Suprapubic skin (tissue), 4 donors: Measurements from ENCODE around the gene KCNK1.

ENCODE experiments used
- POLR2A ChIP-seq, 2 donors: fragments of 450-650 bp; IDR thresholded peaks; one replicate each; pipeline ENCODE4 v1.6.1; 2017; ENCODE audit warnings: antibody characterized with exemption in 2 of 2, mild to moderate bottlenecking in 2 of 2, moderate library complexity in 2 of 2
- POLR2AphosphoS5 ChIP-seq, 3 donors: sonication (generic); formaldehyde crosslinking; IDR thresholded peaks; one replicate each; pipeline ENCODE4 v1.6.1; 2017; ENCODE audit warnings: antibody characterized with exemption in 3 of 3
- TF ChIP-seq, protein P1 (sequence below), 2 donors: fragments of 200-600 bp in 1 of 2; fragments of 450-650 bp in 1 of 2; sonication (generic) in 1 of 2; IDR thresholded peaks; one replicate each; pipeline ENCODE4 v1.5.1; 2016 to 2019; ENCODE audit warnings: antibody characterized with exemption in 2 of 2, mild to moderate bottlenecking in 1 of 2, moderate library complexity in 1 of 2

- TF ChIP-seq, protein P1, sequence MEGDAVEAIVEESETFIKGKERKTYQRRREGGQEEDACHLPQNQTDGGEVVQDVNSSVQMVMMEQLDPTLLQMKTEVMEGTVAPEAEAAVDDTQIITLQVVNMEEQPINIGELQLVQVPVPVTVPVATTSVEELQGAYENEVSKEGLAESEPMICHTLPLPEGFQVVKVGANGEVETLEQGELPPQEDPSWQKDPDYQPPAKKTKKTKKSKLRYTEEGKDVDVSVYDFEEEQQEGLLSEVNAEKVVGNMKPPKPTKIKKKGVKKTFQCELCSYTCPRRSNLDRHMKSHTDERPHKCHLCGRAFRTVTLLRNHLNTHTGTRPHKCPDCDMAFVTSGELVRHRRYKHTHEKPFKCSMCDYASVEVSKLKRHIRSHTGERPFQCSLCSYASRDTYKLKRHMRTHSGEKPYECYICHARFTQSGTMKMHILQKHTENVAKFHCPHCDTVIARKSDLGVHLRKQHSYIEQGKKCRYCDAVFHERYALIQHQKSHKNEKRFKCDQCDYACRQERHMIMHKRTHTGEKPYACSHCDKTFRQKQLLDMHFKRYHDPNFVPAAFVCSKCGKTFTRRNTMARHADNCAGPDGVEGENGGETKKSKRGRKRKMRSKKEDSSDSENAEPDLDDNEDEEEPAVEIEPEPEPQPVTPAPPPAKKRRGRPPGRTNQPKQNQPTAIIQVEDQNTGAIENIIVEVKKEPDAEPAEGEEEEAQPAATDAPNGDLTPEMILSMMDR (IDR thresholded peaks at IDR 0.05): no peak
- TF ChIP-seq POLR2AphosphoS5 (IDR thresholded peaks at IDR 0.05): no peak
- TF ChIP-seq POLR2A (IDR thresholded peaks at IDR 0.05): no peak
Observed at GRCh38 chr1:233631810-233632405, 18.0 kb downstream of the KCNK1 start.
